Measurements from ENCODE around the gene ARHGAP24. TPM values are rescaled to one million over a fixed set of nuclear protein-coding genes. Genes with fewer than 3 reads are reported as not detected.

Gene ARHGAP24
- total RNA-seq, 4 donors from 2014 or later: 17.8 to 65.2 (median 27.2) TPM

GRCh38 chr4:85860066-85860740, 385.3 kb downstream of the ARHGAP24 start:
- 60% methylated on average over 6 of the region's 6 CpGs for WGBS
- no peak overlapping the region for H3K4me3 ChIP-seq
- no peaks in the 10 kb centered on the region for H3K27me3 ChIP-seq
- H3K9me3 ChIP-seq: no peaks in the 10 kb centered on the region
- TF ChIP-seq POLR2A (IDR thresholded peaks at IDR 0.05) (no peak), POLR2AphosphoS5 (IDR thresholded peaks at IDR 0.05) (no peak), EP300 (IDR thresholded peaks at IDR 0.05) (no peak)
- TF ChIP-seq, protein P1, sequence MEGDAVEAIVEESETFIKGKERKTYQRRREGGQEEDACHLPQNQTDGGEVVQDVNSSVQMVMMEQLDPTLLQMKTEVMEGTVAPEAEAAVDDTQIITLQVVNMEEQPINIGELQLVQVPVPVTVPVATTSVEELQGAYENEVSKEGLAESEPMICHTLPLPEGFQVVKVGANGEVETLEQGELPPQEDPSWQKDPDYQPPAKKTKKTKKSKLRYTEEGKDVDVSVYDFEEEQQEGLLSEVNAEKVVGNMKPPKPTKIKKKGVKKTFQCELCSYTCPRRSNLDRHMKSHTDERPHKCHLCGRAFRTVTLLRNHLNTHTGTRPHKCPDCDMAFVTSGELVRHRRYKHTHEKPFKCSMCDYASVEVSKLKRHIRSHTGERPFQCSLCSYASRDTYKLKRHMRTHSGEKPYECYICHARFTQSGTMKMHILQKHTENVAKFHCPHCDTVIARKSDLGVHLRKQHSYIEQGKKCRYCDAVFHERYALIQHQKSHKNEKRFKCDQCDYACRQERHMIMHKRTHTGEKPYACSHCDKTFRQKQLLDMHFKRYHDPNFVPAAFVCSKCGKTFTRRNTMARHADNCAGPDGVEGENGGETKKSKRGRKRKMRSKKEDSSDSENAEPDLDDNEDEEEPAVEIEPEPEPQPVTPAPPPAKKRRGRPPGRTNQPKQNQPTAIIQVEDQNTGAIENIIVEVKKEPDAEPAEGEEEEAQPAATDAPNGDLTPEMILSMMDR (IDR thresholded peaks at IDR 0.05): no peak
- no peak overlapping the region for H3K27ac ChIP-seq
- H3K36me3 ChIP-seq: no peaks in the 10 kb centered on the region
- no peaks in the 10 kb centered on the region for H3K4me1 ChIP-seq
- DNase-seq (ENCODE audit: low spot score in 2 of 2): no peak

- no peaks in the 10 kb centered on the region for H3K9me3 ChIP-seq
- WGBS: 55% methylated on average over 5 of the region's 5 CpGs
- H3K27ac ChIP-seq: no peak overlapping the region
- DNase-seq (ENCODE audit: low spot score in 2 of 2): no peak
- H3K36me3 ChIP-seq: no peaks in the 10 kb centered on the region
- no peaks in the 10 kb centered on the region for H3K27me3 ChIP-seq
- no peak overlapping the region for H3K4me3 ChIP-seq
- TF ChIP-seq, protein P1 (IDR thresholded peaks at IDR 0.05): no peak
- no peak for TF ChIP-seq EP300 (IDR thresholded peaks at IDR 0.05)
- no peak for TF ChIP-seq POLR2A (IDR thresholded peaks at IDR 0.05)
- TF ChIP-seq POLR2AphosphoS5 (IDR thresholded peaks at IDR 0.05): no peak
- H3K4me1 ChIP-seq: no peaks in the 10 kb centered on the region
Measured at GRCh38 chr4:85861064-85861765, 386.3 kb downstream of the ARHGAP24 start.

DNA sequence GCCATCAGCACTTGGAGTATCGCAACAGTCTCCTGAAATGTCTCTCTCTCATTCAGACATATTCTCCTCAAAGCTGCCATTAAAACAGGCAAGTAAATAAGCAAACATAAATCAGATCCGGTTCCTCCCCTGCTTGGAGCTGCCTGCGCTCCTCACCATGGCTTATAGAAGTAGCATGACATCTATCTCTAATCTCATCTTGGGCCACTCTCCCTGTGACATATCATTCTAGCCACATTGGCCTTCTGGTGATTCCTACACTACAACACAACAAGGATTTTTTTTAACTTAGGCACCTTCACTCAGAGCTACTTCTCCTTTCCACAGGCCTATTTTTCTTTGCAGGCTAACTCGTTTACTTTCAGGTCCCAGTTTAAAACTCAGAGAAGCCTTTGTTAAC, 387.9 kb downstream of the ARHGAP24 start:
- 87% methylated on average over 4 of the region's 4 CpGs for WGBS
- Histone ChIP-seq H3K9me3 (no peaks in the 10 kb centered on the region), H3K4me3 (no peak overlapping the region), H3K36me3 (no peaks in the 10 kb centered on the region), H3K4me1 (no peaks in the 10 kb centered on the region), H3K27ac (no peak overlapping the region), H3K27me3 (no peaks in the 10 kb centered on the region)
- TF ChIP-seq, protein P1 (IDR thresholded peaks at IDR 0.05): no peak
- TF ChIP-seq EP300 (IDR thresholded peaks at IDR 0.05) (no peak), POLR2AphosphoS5 (IDR thresholded peaks at IDR 0.05) (no peak), POLR2A (IDR thresholded peaks at IDR 0.05) (no peak)
- no peak for DNase-seq (ENCODE audit: low spot score in 2 of 2)

DNA sequence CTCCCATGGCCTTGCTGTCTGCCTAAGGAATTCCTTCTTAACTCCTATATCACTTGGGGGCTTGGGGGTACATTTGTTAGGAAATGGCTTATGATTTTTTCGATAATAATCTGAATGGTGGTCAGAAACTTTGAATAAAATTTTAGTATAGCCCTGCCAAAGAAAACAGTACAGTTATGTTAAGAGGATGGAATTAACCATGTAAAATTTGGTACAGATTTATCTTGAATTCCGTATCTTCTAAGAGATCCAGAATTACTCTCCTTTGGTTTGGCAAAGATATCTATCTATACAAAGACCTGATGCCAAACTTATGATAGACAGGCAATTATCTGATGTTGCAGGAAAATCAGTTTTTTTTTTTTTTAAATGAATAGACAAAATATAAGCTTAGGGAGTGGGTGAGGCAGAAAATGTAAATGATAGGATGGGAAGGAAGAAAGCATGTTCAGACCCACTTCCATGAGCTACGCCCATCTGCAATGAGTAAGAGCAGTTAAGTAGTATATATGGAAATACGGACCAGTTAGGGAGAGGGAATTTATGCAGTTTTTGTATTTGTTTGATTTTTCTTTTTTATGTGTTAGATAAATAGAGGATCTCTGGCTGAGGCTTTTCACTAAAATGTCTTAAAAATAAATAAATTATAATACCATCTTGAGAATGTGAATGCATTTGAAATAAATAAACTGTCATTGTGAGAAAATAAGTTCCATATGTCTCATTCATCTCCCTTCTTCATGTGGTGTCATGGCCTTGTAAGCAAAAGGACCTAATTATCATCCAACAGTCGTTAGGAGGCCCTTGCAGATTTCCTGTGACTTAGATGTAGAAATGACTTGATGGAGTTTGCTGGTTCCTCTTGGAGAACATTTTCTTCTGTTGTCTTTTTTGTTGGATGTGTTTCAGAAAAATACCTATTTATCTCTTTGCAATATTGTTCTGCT, 389.6 kb downstream of the ARHGAP24 start:
- WGBS: 44% methylated on average over 5 of the region's 5 CpGs
- TF ChIP-seq, protein P1 (IDR thresholded peaks at IDR 0.05): no peak
- no peak for TF ChIP-seq POLR2AphosphoS5 (IDR thresholded peaks at IDR 0.05)
- TF ChIP-seq EP300 (IDR thresholded peaks at IDR 0.05): no peak
- no peak for TF ChIP-seq POLR2A (IDR thresholded peaks at IDR 0.05)
- no peaks in the 10 kb centered on the region for H3K4me1 ChIP-seq

More for the DNA sequence above, 389.6 kb downstream of the ARHGAP24 start:
- H3K27me3 ChIP-seq: no peaks in the 10 kb centered on the region
- no peak overlapping the region for H3K27ac ChIP-seq
- no peak overlapping the region for H3K4me3 ChIP-seq
- DNase-seq (ENCODE audit: low spot score in 2 of 2): no peak
- H3K36me3 ChIP-seq: no peaks in the 10 kb centered on the region
- no peaks in the 10 kb centered on the region for H3K9me3 ChIP-seq
